Activated CD8-positive, alpha-beta T cell treated with anti-CD3 and anti-CD28 coated beads for 36 hours (primary cell): ENCODE results near the gene ZMYND8. TPM values are rescaled to one million over a fixed set of nuclear protein-coding genes. Genes with fewer than 3 reads are reported as not detected.

Experiments used
- ATAC-seq: fragments of 200-7000 bp; cut with Tn5 transposase; one replicate; pipeline ENCODE4 v1.10.0; 2021; ENCODE audit warnings: mild to moderate bottlenecking, moderate library complexity
- CTCF ChIA-PET: fragments of 350-600 bp; sonication (Branson Sonifier 250); formaldehyde crosslinking; loops from one replicate; lab custom pipeline; 2021; ENCODE audit warnings: antibody characterized with exemption; lab: Charles Lee
- POLR2A ChIA-PET: fragments of 350-600 bp; sonication (Branson Sonifier 250); formaldehyde crosslinking; loops from one replicate; lab custom pipeline; 2021; ENCODE audit warnings: antibody characterized with exemption; lab: Charles Lee
- DNase-seq: peaks from one replicate; pipeline ENCODE4 v3.0.0-alpha.2; 2020
- H3K27ac Mint-ChIP-seq: one replicate; pipeline ENCODE4 v1.8.0; 2021; ENCODE audit warnings: mild to moderate bottlenecking, mixed read lengths
- H3K27me3 Mint-ChIP-seq: one replicate; pipeline ENCODE4 v1.8.0; 2021; ENCODE audit warnings: mixed read lengths
- H3K36me3 Mint-ChIP-seq: one replicate; pipeline ENCODE4 v1.8.0; 2021; ENCODE audit warnings: low read depth, mixed read lengths
- H3K4me1 Mint-ChIP-seq: one replicate; pipeline ENCODE4 v1.8.0; 2021; ENCODE audit warnings: low read depth, mixed read lengths
- H3K4me3 Mint-ChIP-seq: one replicate; pipeline ENCODE4 v1.8.0; 2021; ENCODE audit warnings: mild to moderate bottlenecking, moderate library complexity, mixed read lengths
- H3K9me3 Mint-ChIP-seq: one replicate; pipeline ENCODE4 v1.8.0; 2021; ENCODE audit warnings: mixed read lengths
- CTCF ChIP-seq: fragments of 200-600 bp; IDR thresholded peaks from one replicate; pipeline ENCODE4 v1.8.0; 2022; ENCODE audit warnings: antibody characterized with exemption, mild to moderate bottlenecking
- intact Hi-C: fragments of 100-400 bp; cut with micrococcal nuclease; formaldehyde crosslinking; loops from one replicate; pipeline ENCODE4 v1.10.0; 2022
- total RNA-seq, 2 experiments: library from RNA; stranded (reverse); gene quantifications; one replicate each; pipeline ENCODE4 v1.2.3, GENCODE V29; 2021

ZMYND8 gene
- total RNA-seq, 2 experiments from 2014 or later: 31.9 to 33.4 TPM

- Mint-ChIP-seq H3K27ac (no peak overlapping the region), H3K27me3 (peaks cover 11% of the 10 kb centered on the region), H3K9me3 (no peaks in the 10 kb centered on the region), H3K36me3 (no peaks in the 10 kb centered on the region), H3K4me1 (peaks cover 6% of the 10 kb centered on the region), H3K4me3 (no peak overlapping the region)
- no peak for TF ChIP-seq CTCF
- ChIA-PET CTCF (interaction anchor here (0.6 to 1.6 kb wide), 2 partner anchors 18 to 142 kb away, joined by 3 read pairs; no protein-coding TSS in a partner anchor), POLR2A (interaction anchor here (0.7 kb wide), 1 partner anchor 75 kb away, joined by 3 read pairs; no protein-coding TSS in a partner anchor)
- DNase-seq (peak; percentile 23), ATAC-seq (no peak)
- intact Hi-C loops: no loop called here
Measured at GRCh38 chr20:47187450-47188195, 168.9 kb downstream of the ZMYND8 start.

- Mint-ChIP-seq H3K4me3 (no peak overlapping the region), H3K4me1 (peaks cover 2% of the 10 kb centered on the region), H3K36me3 (no peaks in the 10 kb centered on the region), H3K27me3 (peaks cover 2% of the 10 kb centered on the region), H3K27ac (no peak overlapping the region), H3K9me3 (peaks cover 4% of the 10 kb centered on the region)
- CTCF ChIA-PET: interaction anchor here (2.7 kb wide), 1 partner anchor 22 kb away, joined by 7 read pairs; no protein-coding TSS in a partner anchor
- intact Hi-C loops: no loop called here
- POLR2A ChIA-PET: no interaction called here
- DNase-seq (no peak), ATAC-seq (no peak)
- TF ChIP-seq CTCF: no peak
Measured at GRCh38 chr20:47183367-47183766, 173.1 kb downstream of the ZMYND8 start.

GRCh38 chr20:47181056-47181862, 175.2 kb downstream of the ZMYND8 start:
- Mint-ChIP-seq H3K9me3 (peaks cover 4% of the 10 kb centered on the region), H3K36me3 (no peaks in the 10 kb centered on the region), H3K27me3 (no peaks in the 10 kb centered on the region), H3K4me1 (no peaks in the 10 kb centered on the region), H3K27ac (no peak overlapping the region), H3K4me3 (no peak overlapping the region)
- DNase-seq (peak; percentile 47), ATAC-seq (peak; percentile 95)
- intact Hi-C loops: no loop called here
- POLR2A ChIA-PET: interaction anchor here (1.1 kb wide), 1 partner anchor 47 kb away, joined by 3 read pairs; no protein-coding TSS in a partner anchor
- CTCF ChIA-PET: interaction anchor here (1.0 to 2.2 kb wide), 3 partner anchors 12 to 202 kb away, joined by 4 to 11 read pairs (median 5); no protein-coding TSS in a partner anchor
- no peak for TF ChIP-seq CTCF

GRCh38 chr20:47179267-47179666, 177.2 kb downstream of the ZMYND8 start:
- ATAC-seq: no peak
- no peaks in the 10 kb centered on the region for H3K4me1 Mint-ChIP-seq
- H3K4me3 Mint-ChIP-seq: no peak overlapping the region
- H3K9me3 Mint-ChIP-seq: peaks cover 4% of the 10 kb centered on the region
- H3K27ac Mint-ChIP-seq: no peak overlapping the region
- H3K36me3 Mint-ChIP-seq: no peaks in the 10 kb centered on the region
- CTCF ChIA-PET: interaction anchor here (1.0 to 1.1 kb wide), 2 partner anchors 17 to 484 kb away, joined by 3 read pairs; no protein-coding TSS in a partner anchor
- DNase-seq: no peak
- POLR2A ChIA-PET: no interaction called here
- H3K27me3 Mint-ChIP-seq: no peaks in the 10 kb centered on the region
- TF ChIP-seq CTCF: no peak
- intact Hi-C loops: no loop called here
